DMS53 treated with DMSO at 0.1 percent for 48 hours (cell line): ENCODE results near the gene AGPAT4.

Experiments
- DNase-seq: peaks from one replicate; lab custom pipeline; 2025; ENCODE audit not compliant: unreplicated experiment; lab: John Stamatoyannopoulos, UW

The AGPAT4 gene

DNA sequence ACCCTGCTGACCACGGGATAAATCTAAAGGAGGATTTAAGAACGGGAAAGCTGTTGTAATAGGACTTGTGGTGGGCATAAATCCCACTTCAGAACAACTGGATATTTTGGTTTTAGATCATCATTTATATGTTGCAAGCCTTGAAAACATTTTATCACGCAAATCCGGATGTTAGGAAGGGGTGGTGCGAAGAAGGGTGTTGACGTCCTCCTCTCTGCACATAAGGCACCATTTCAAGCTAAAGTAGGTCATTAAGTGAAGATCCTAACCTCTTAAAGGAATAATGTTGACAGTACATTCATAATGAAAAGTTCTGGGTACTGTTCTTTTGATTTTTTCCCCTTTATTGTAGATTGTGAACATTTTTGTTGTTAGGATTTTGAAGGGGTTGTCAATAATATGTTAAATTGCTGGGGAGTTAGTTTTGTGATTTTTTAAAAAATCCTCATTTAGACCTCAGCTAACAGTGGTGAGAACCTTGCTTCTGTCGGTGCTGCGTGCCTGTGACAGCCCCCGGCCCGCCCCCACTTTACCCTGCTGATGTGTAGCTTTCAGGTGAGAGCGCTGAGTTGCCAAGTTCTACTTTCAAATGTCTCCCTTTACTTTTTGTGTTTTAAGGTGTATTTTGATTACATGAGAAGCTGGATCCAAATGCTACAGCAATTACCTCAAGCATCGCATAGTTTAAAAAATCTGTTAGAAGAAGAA is 193.4 kb downstream of the AGPAT4 start:
- no peak for DNase-seq
